GM18517 (cell line): ENCODE results near the gene ARHGEF17.

Experiments
- ATAC-seq: cut with Tn5 transposase; IDR thresholded peaks from one replicate; pipeline ENCODE4 v1.9.1; 2021; ENCODE audit warnings: mild to moderate bottlenecking, moderate library complexity; ENCODE audit not compliant: unreplicated experiment

The ARHGEF17 gene

GRCh38 chr11:73379189-73379880 lies 71.3 kb downstream of the ARHGEF17 start:
- ATAC-seq, result no peak

- no peak for ATAC-seq
These were observed 72.3 kb downstream of the ARHGEF17 start for GRCh38 chr11:73380331-73380730.

- no peak for ATAC-seq
These were observed 72.9 kb downstream of the ARHGEF17 start for GRCh38 chr11:73380897-73381410.

- ATAC-seq, result no peak
These were observed 73.5 kb downstream of the ARHGEF17 start for GRCh38 chr11:73381589-73381988.

GRCh38 chr11:73382183-73382582 lies 74.1 kb downstream of the ARHGEF17 start:
- no peak for ATAC-seq

- no peak for ATAC-seq
These were observed 74.7 kb downstream of the ARHGEF17 start for GRCh38 chr11:73382747-73383146.

GRCh38 chr11:73383249-73384124 lies 75.4 kb downstream of the ARHGEF17 start:
- no peak for ATAC-seq

- no peak for ATAC-seq
These were observed 76.0 kb downstream of the ARHGEF17 start for GRCh38 chr11:73384125-73384441.

- no peak for ATAC-seq
These were observed 76.4 kb downstream of the ARHGEF17 start for GRCh38 chr11:73384531-73384871.

GRCh38 chr11:73384872-73385689 lies 77.0 kb downstream of the ARHGEF17 start:
- no peak for ATAC-seq

- no peak for ATAC-seq
These were observed 77.9 kb downstream of the ARHGEF17 start for GRCh38 chr11:73386016-73386415.

GRCh38 chr11:73386546-73386945 lies 78.5 kb downstream of the ARHGEF17 start:
- ATAC-seq, result no peak

GRCh38 chr11:73387594-73388264 lies 79.7 kb downstream of the ARHGEF17 start:
- ATAC-seq, result no peak

- no peak for ATAC-seq
These were observed 80.4 kb downstream of the ARHGEF17 start for GRCh38 chr11:73388265-73389133.

GRCh38 chr11:73389134-73389525 lies 81.1 kb downstream of the ARHGEF17 start:
- ATAC-seq, result no peak

- ATAC-seq, result no peak
These were observed 81.8 kb downstream of the ARHGEF17 start for GRCh38 chr11:73389916-73390315.

GRCh38 chr11:73390601-73391565 lies 82.8 kb downstream of the ARHGEF17 start:
- ATAC-seq, result no peak

- no peak for ATAC-seq
These were observed 83.6 kb downstream of the ARHGEF17 start for GRCh38 chr11:73391665-73392064.
